Activated T-helper 1 cell treated with anti-CD3 and anti-CD28 coated beads, Interleukin-12 subunit alpha, Interleukin-12 subunit beta, Interleukin-2, Interleukin-4 antibody, amounts not matched to agents 30 ng/mL and 10 ng/mL and 1 ng/mL, durations not matched to agents 14 hours and 24 hours and 36 hours (primary cell): ENCODE measurements around the gene PROC. TPM values are rescaled to one million over a fixed set of nuclear protein-coding genes. Genes with fewer than 3 reads are reported as not detected.

Experiments used
- DNase-seq: peaks from one replicate; pipeline ENCODE4 v3.0.0; 2021; ENCODE audit warnings: low spot score
- H3K27ac Mint-ChIP-seq: one replicate; pipeline ENCODE4 v1.8.0; 2021; ENCODE audit warnings: mild to moderate bottlenecking, mixed read lengths
- H3K27me3 Mint-ChIP-seq: one replicate; pipeline ENCODE4 v1.8.0; 2022; ENCODE audit warnings: mild to moderate bottlenecking, moderate library complexity, mixed read lengths; ENCODE audit not compliant: insufficient read depth
- H3K36me3 Mint-ChIP-seq: one replicate; pipeline ENCODE4 v1.8.0; 2021; ENCODE audit warnings: low read depth, mixed read lengths
- H3K4me1 Mint-ChIP-seq: one replicate; pipeline ENCODE4 v1.8.0; 2021; ENCODE audit warnings: low read depth, mixed read lengths
- H3K4me3 Mint-ChIP-seq: one replicate; pipeline ENCODE4 v1.8.0; 2021; ENCODE audit warnings: mild to moderate bottlenecking, moderate library complexity, mixed read lengths
- H3K9me3 Mint-ChIP-seq: one replicate; pipeline ENCODE4 v1.8.0; 2021; ENCODE audit warnings: mixed read lengths
- intact Hi-C: fragments of 100-400 bp; cut with micrococcal nuclease; formaldehyde crosslinking; loops from one replicate; pipeline ENCODE4 v1.15.1; 2024
- total RNA-seq: library from RNA; stranded (reverse); gene quantifications from 2 replicates; pipeline ENCODE4 v1.2.3, GENCODE V29; 2022

Gene PROC
- total RNA-seq, 1 donor from 2014 or later, result 0.29 TPM

DNA sequence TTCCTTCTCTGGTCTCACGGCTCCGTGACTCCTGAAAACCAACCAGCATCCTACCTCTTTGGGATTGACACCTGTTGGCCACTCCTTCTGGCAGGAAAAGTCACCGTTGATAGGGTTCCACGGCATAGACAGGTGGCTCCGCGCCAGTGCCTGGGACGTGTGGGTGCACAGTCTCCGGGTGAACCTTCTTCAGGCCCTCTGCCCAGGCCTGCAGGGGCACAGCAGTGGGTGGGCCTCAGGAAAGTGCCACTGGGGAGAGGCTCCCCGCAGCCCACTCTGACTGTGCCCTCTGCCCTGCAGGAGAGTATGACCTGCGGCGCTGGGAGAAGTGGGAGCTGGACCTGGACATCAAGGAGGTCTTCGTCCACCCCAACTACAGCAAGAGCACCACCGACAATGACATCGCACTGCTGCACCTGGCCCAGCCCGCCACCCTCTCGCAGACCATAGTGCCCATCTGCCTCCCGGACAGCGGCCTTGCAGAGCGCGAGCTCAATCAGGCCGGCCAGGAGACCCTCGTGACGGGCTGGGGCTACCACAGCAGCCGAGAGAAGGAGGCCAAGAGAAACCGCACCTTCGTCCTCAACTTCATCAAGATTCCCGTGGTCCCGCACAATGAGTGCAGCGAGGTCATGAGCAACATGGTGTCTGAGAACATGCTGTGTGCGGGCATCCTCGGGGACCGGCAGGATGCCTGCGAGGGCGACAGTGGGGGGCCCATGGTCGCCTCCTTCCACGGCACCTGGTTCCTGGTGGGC, 10.0 kb downstream of the PROC start:
- Mint-ChIP-seq H3K36me3 (no peaks in the 10 kb centered on the region), H3K27ac (no peak overlapping the region), H3K27me3 (peaks cover 17% of the 10 kb centered on the region), H3K4me3 (no peak overlapping the region), H3K9me3 (no peaks in the 10 kb centered on the region), H3K4me1 (peaks cover 6% of the 10 kb centered on the region)
- intact Hi-C loops, result no loop called here
- DNase-seq, result no peak

GRCh38 chr2:127428815-127429109, 10.5 kb downstream of the PROC start:
- intact Hi-C loops, result no loop called here
- no peak overlapping the region for H3K4me3 Mint-ChIP-seq

DNA sequence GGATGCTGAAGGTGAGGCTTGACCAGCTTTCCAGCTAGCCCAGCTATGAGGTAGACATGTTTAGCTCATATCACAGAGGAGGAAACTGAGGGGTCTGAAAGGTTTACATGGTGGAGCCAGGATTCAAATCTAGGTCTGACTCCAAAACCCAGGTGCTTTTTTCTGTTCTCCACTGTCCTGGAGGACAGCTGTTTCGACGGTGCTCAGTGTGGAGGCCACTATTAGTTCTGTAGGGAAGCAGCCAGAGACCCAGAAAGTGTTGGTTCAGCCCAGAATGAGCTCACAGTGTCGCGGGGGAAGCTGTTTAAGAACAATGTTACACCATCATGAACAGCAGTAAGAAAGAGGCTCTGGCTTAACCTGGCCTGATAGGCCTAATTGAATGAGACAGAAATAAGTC, 11.1 kb downstream of the PROC start:
- intact Hi-C loops, result no loop called here
- H3K36me3 Mint-ChIP-seq, result no peaks in the 10 kb centered on the region
- H3K9me3 Mint-ChIP-seq, result no peaks in the 10 kb centered on the region
- peaks cover 9% of the 10 kb centered on the region for H3K27me3 Mint-ChIP-seq
- no peak overlapping the region for H3K4me3 Mint-ChIP-seq
- H3K27ac Mint-ChIP-seq, result no peak overlapping the region
- H3K4me1 Mint-ChIP-seq, result no peaks in the 10 kb centered on the region
- DNase-seq, result no peak

More at GRCh38 chr2:127428815-127429109, 10.5 kb downstream of the PROC start:
- DNase-seq, result no peak
- no peaks in the 10 kb centered on the region for H3K9me3 Mint-ChIP-seq
- no peaks in the 10 kb centered on the region for H3K36me3 Mint-ChIP-seq
- H3K27ac Mint-ChIP-seq, result no peak overlapping the region
- peaks cover 15% of the 10 kb centered on the region for H3K27me3 Mint-ChIP-seq
- peaks cover 4% of the 10 kb centered on the region for H3K4me1 Mint-ChIP-seq

GRCh38 chr2:127429844-127430425, 11.7 kb downstream of the PROC start:
- Mint-ChIP-seq H3K27ac (no peak overlapping the region), H3K36me3 (no peaks in the 10 kb centered on the region), H3K27me3 (peaks cover 5% of the 10 kb centered on the region), H3K4me1 (no peaks in the 10 kb centered on the region), H3K4me3 (no peak overlapping the region), H3K9me3 (no peaks in the 10 kb centered on the region)
- intact Hi-C loops, result no loop called here
- DNase-seq, result no peak

DNA sequence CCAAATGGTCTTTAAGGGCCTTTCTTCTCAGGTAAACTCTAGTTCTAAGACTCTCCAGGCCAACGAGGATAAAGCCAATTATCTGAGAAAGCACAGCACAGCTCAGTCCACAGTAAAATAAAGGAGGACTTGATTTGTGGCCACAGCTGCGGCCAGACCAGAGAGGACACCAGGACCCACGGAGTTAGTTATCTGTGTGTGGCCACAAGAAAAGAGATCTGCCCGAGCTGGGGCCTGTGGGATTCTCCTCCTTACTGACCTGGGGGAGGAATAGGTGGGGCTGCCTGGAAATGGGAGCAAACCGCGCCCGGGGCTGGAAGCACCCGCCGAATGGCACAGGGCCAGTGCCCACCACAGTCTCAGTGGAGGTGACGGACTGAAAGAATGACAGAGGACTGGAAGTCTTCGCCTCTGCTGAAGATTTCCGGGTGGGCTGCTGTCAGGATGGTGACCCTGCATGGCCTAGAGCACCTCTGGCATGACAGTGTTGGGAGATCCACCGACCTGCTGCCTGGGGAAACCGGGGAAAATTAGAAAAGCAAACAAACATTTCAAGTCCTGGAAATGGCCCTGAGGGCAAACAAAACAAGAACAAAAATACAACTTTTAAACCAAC, 13.3 kb downstream of the PROC start:
- no peaks in the 10 kb centered on the region for H3K9me3 Mint-ChIP-seq
- no peaks in the 10 kb centered on the region for H3K4me1 Mint-ChIP-seq
- no peak overlapping the region for H3K27ac Mint-ChIP-seq
- no peak for DNase-seq
- peaks cover 1% of the 10 kb centered on the region for H3K27me3 Mint-ChIP-seq
- no peaks in the 10 kb centered on the region for H3K36me3 Mint-ChIP-seq
- H3K4me3 Mint-ChIP-seq, result no peak overlapping the region
- intact Hi-C loops, result no loop called here

GRCh38 chr2:127434515-127434914, 16.3 kb downstream of the PROC start:
- Mint-ChIP-seq H3K4me1 (no peaks in the 10 kb centered on the region), H3K9me3 (no peaks in the 10 kb centered on the region), H3K4me3 (no peak overlapping the region), H3K36me3 (no peaks in the 10 kb centered on the region), H3K27ac (no peak overlapping the region), H3K27me3 (peaks cover 1% of the 10 kb centered on the region)
- intact Hi-C loops, result no loop called here
- no peak for DNase-seq

DNA sequence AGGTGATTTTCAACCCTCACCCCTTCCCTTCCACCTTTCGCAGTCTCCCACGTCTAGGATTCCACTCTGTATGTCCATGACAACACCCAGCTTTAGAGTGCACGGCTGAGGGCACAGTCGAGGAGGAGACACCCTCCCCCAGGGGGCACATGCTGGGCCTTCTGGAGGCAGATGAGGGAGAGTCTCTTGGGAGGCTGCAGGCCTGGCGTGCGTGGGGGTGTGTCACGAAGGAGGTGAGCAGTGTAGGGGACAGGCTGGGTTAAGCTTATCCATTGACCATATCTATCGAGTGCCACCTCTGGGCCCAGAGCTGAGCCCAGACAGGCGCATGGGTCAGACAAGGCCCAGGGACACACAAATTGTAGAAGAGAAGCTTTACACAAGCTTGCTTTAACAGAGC, 18.8 kb downstream of the PROC start:
- Mint-ChIP-seq H3K4me1 (no peaks in the 10 kb centered on the region), H3K4me3 (no peak overlapping the region), H3K36me3 (no peaks in the 10 kb centered on the region), H3K9me3 (no peaks in the 10 kb centered on the region), H3K27ac (no peak overlapping the region), H3K27me3 (peaks cover 1% of the 10 kb centered on the region)
- no peak for DNase-seq
- intact Hi-C loops, result no loop called here

DNA sequence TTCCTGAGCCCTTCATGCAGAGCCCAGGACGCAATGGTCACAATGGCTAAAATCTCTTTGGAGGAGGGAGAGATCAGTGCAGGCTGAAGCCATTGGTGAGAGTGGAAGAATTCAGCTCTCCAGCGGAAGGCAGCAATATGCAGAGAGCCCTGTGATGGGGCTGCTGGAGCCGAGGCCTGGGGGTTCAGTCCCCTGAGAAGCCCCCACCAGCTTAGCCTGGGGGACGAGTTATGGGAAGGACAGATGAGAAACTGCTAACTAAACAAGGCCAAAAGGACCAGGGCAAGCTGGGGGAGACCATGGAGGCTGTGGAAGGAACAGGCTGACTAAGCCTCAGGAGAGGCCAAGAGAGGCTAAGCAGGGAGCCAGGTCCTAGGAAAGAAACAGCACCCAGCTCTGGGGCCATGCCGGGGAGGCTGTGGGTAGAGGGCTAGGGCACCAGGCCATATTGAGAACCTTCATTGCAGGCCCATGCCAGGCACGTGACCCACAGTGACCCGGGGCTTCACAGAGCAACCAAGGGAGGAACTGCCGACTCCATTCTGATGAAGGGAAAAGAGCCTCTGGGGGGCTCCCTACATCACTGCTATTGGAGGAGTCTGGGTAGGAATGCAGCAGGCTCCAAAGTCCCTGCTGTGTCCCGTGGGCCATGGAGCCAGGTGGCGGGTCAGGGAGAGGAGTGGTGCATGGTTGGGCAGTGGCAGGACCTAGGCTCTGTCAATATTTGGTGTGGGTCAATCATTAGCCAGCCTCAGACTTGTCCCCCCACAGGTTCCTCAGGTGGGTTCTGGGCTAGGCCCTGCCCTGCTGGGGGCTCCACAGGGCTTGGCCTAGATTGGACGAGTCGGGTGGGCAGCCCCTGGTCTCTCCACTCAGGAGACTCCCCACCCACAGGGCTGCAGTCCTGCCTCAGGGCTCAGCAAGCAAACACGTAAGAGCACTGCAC, 19.8 kb downstream of the PROC start:
- H3K36me3 Mint-ChIP-seq, result no peaks in the 10 kb centered on the region
- H3K27me3 Mint-ChIP-seq, result peaks cover 5% of the 10 kb centered on the region
- intact Hi-C loops, result no loop called here
- H3K9me3 Mint-ChIP-seq, result peaks cover 3% of the 10 kb centered on the region
- no peak for DNase-seq
- no peak overlapping the region for H3K27ac Mint-ChIP-seq
- no peak overlapping the region for H3K4me3 Mint-ChIP-seq
- H3K4me1 Mint-ChIP-seq, result no peaks in the 10 kb centered on the region

GRCh38 chr2:127439343-127439742, 21.1 kb downstream of the PROC start:
- Mint-ChIP-seq H3K4me1 (no peaks in the 10 kb centered on the region), H3K27me3 (peaks cover 7% of the 10 kb centered on the region), H3K36me3 (no peaks in the 10 kb centered on the region), H3K9me3 (peaks cover 4% of the 10 kb centered on the region), H3K27ac (no peak overlapping the region), H3K4me3 (no peak overlapping the region)
- DNase-seq, result no peak
- intact Hi-C loops, result no loop called here

- DNase-seq, result no peak
- peaks cover 2% of the 10 kb centered on the region for H3K36me3 Mint-ChIP-seq
- H3K4me3 Mint-ChIP-seq, result no peak overlapping the region
- intact Hi-C loops, result no loop called here
- peaks cover 6% of the 10 kb centered on the region for H3K9me3 Mint-ChIP-seq
- H3K27me3 Mint-ChIP-seq, result peaks cover 19% of the 10 kb centered on the region
- no peak overlapping the region for H3K27ac Mint-ChIP-seq
- no peaks in the 10 kb centered on the region for H3K4me1 Mint-ChIP-seq
Measured at GRCh38 chr2:127448526-127448925, 30.3 kb downstream of the PROC start.

- H3K4me3 Mint-ChIP-seq, result no peak overlapping the region
- H3K36me3 Mint-ChIP-seq, result peaks cover 2% of the 10 kb centered on the region
- no peak overlapping the region for H3K27ac Mint-ChIP-seq
- DNase-seq, result no peak
- H3K27me3 Mint-ChIP-seq, result peaks cover 19% of the 10 kb centered on the region
- H3K4me1 Mint-ChIP-seq, result no peaks in the 10 kb centered on the region
- intact Hi-C loops, result no loop called here
- peaks cover 6% of the 10 kb centered on the region for H3K9me3 Mint-ChIP-seq
Measured at GRCh38 chr2:127449414-127449813, 31.2 kb downstream of the PROC start.

GRCh38 chr2:127449898-127450297, 31.7 kb downstream of the PROC start:
- DNase-seq, result no peak
- no peak overlapping the region for H3K27ac Mint-ChIP-seq
- H3K4me1 Mint-ChIP-seq, result no peaks in the 10 kb centered on the region
- H3K27me3 Mint-ChIP-seq, result peaks cover 18% of the 10 kb centered on the region
- intact Hi-C loops, result no loop called here
- peaks cover 2% of the 10 kb centered on the region for H3K36me3 Mint-ChIP-seq
- H3K9me3 Mint-ChIP-seq, result peaks cover 4% of the 10 kb centered on the region
- no peak overlapping the region for H3K4me3 Mint-ChIP-seq

DNA sequence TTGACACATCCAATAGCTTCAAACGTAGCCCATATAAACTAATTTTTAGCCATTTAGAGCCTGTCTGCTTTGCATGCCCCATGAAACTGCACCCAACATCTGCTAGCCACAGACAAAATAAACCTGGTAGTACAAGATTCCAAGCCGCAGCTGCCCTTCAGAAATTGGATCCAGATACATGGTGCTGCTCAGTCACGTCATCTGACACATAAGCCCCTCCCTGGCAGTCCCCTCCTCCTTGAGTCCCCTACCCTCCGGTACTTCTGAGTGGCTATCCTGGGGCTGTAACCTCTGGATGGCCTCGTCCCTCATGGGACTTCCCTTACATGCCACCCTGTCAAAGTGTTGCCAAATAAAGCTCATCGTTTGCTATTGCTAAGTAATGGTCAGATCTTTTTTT, 33.8 kb downstream of the PROC start:
- no peaks in the 10 kb centered on the region for H3K4me1 Mint-ChIP-seq
- no peaks in the 10 kb centered on the region for H3K36me3 Mint-ChIP-seq
- peaks cover 13% of the 10 kb centered on the region for H3K27me3 Mint-ChIP-seq
- no peak overlapping the region for H3K4me3 Mint-ChIP-seq
- no peaks in the 10 kb centered on the region for H3K9me3 Mint-ChIP-seq
- H3K27ac Mint-ChIP-seq, result no peak overlapping the region
- DNase-seq, result no peak
- intact Hi-C loops, result no loop called here
